GM12878 (cell line): ENCODE results near the gene GGNBP2. TPM values are rescaled to one million over a fixed set of nuclear protein-coding genes. Genes with fewer than 3 reads are reported as not detected.
"Not testable (repeated sequence)": the region's sequence is repeated elsewhere in the genome, so short reads cannot be mapped to it uniquely, and the experiment has no call there.

Experiments used
- ATAC-seq: fragments of 200-7000 bp; cut with Tn5 transposase; 3 replicates; pipeline ENCODE4 v1.9.1; 2020; ENCODE audit warnings: mild to moderate bottlenecking, moderate library complexity
- BruUV-seq: library from RNA; stranded (reverse); fragments of 400-500 nt; replicated peaks from 2 replicates; lab custom pipeline; 2021; lab: Mats Ljungman, UMichigan
- CTCF ChIA-PET: fragments of 300-600 bp; sonication (Branson Sonifier 250); formaldehyde crosslinking; extraction: SDS; loops from one replicate; lab custom pipeline; 2021; ENCODE audit warnings: inconsistent platforms; lab: Yijun Ruan, JAX
- POLR2A ChIA-PET: fragments of 350-600 bp; formaldehyde crosslinking; extraction: SDS; loops from one replicate; lab custom pipeline; 2021; ENCODE audit warnings: inconsistent platforms; lab: Charles Lee
- RAD21 ChIA-PET: fragments of 300-600 bp; sonication (Branson Sonifier 250); formaldehyde crosslinking; loops from one replicate; lab custom pipeline; 2023; ENCODE audit warnings: antibody characterized with exemption; ENCODE audit not compliant: unreplicated experiment; lab: Charles Lee
- SMC1A ChIA-PET: fragments of 300-600 bp; sonication (Branson Sonifier 250); formaldehyde crosslinking; loops from one replicate; lab custom pipeline; 2023; ENCODE audit not compliant: unreplicated experiment, uncharacterized antibody; lab: Charles Lee
- DNase-seq: peaks from one replicate; pipeline ENCODE4 v3.0.0-alpha.2; 2011; ENCODE audit warnings: low read depth, low spot score
- FAIRE-seq: peaks from 3 replicates; lab custom pipeline; 2011; peaks lifted over from hg19 to GRCh38; lab: Jason Lieb, UNC
- H2AFZ ChIP-seq: 2 replicates; pipeline ENCODE4 v1.6.0; 2011; ENCODE audit warnings: low read depth, low read length, control low read depth; ENCODE audit not compliant: control insufficient read depth
- H3K27ac ChIP-seq: 2 replicates; pipeline ENCODE4 v1.5.1; 2011; ENCODE audit warnings: control low read depth; ENCODE audit not compliant: control insufficient read depth, insufficient read depth
- H3K27me3 ChIP-seq, 2 experiments: replicated peaks in 1 of 2; 2 replicates each; pipeline versions ENCODE4 v1.6.0 to v1.6.1; 2011; ENCODE audit warnings: low read length in 1 of 2; ENCODE audit not compliant: control insufficient read depth in 2 of 2, insufficient read depth in 2 of 2
- H3K36me3 ChIP-seq, 2 experiments: 2 replicates each; pipeline ENCODE4 v1.5.1; 2011; ENCODE audit warnings: low read length in 1 of 2; ENCODE audit not compliant: control insufficient read depth in 2 of 2, insufficient read depth in 2 of 2
- H3K4me1 ChIP-seq: 2 replicates; pipeline ENCODE4 v1.6.1; 2011; ENCODE audit warnings: mild to moderate bottlenecking, low read length, moderate library complexity, mixed read lengths; ENCODE audit not compliant: control insufficient read depth, insufficient read depth
- H3K4me2 ChIP-seq: 2 replicates; pipeline ENCODE4 v1.6.0; 2011; ENCODE audit warnings: control low read depth; ENCODE audit not compliant: control insufficient read depth, insufficient read depth
- H3K4me3 ChIP-seq: fragments of 200-600 bp; sonication (generic); 2 replicates; pipeline ENCODE4 v1.5.1; 2016
- H3K79me2 ChIP-seq: 2 replicates; pipeline ENCODE4 v1.6.0; 2011; ENCODE audit warnings: low read length; ENCODE audit not compliant: control insufficient read depth, insufficient read depth
- H3K9ac ChIP-seq: 2 replicates; pipeline ENCODE4 v1.8.0; 2011; ENCODE audit warnings: low read length, control low read depth, mixed read lengths; ENCODE audit not compliant: control insufficient read depth, insufficient read depth
- H3K9me3 ChIP-seq: replicated peaks from 3 replicates; pipeline ENCODE4 v1.5.1; 2011; ENCODE audit warnings: mild to moderate bottlenecking, low read length; ENCODE audit not compliant: control insufficient read depth, insufficient read depth
- H4K20me1 ChIP-seq: 2 replicates; pipeline ENCODE4 v1.6.0; 2011; ENCODE audit not compliant: control insufficient read depth, insufficient read depth
- IRF4 ChIP-seq: IDR thresholded peaks from 2 replicates; pipeline ENCODE4 v1.6.1; 2011; ENCODE audit warnings: low read depth, low read length
- JUNB ChIP-seq: IDR thresholded peaks from 2 replicates; pipeline ENCODE4 v1.6.1; 2016; ENCODE audit warnings: antibody characterized with exemption, mild to moderate bottlenecking
- MYB ChIP-seq: fragments of 150-350 bp; IDR thresholded peaks from 2 replicates; pipeline ENCODE4 v1.6.1; 2014; ENCODE audit warnings: mild to moderate bottlenecking, low read depth, low read length, borderline replicate concordance
- REST ChIP-seq: IDR thresholded peaks from 2 replicates; pipeline ENCODE4 v1.6.1; 2012; ENCODE audit warnings: mild to moderate bottlenecking, low read depth, low read length
- WGBS: methylation state at CpG from one replicate; pipeline ENCODE4 v1.1.6; 2016; ENCODE audit warnings: low lambda C conversion rate; ENCODE audit not compliant: insufficient replicate concordance, insufficient coverage; ENCODE audit errors: missing lambda C conversion rate; 5-methylcytosine and 5-hydroxymethylcytosine counted together
- in situ Hi-C: fragments of 300-500 bp; cut with MboI; formaldehyde crosslinking; loops from 9 replicates; pipeline ENCODE4 v1.14.3; 2018; ENCODE audit warnings: mixed read lengths
- intact Hi-C: fragments of 100-400 bp; cut with micrococcal nuclease; formaldehyde crosslinking; loops from one replicate; pipeline ENCODE4 v1.14.2; 2022; ENCODE audit not compliant: unreplicated experiment
- polyA plus RNA-seq, 11 experiments: library from polyadenylated mRNA; depleted of rRNA in 4 of 11; unstranded in 6 of 11; stranded (reverse) in 5 of 11; fragments of >200 nt; fragmentation: Nextera tagmentation in 4 of 11; fragmentation: Illumina TruSeq in 1 of 11; extraction: Ambion mirVana in 4 of 11; extraction: Trizol in 1 of 11; gene quantifications; 1 replicate in 1 of 11; 2 replicates in 10 of 11; pipeline versions ENCODE4 v1.2.1 to v1.2.3, GENCODE V29; 2011 to 2016; ENCODE audit warnings: inconsistent platforms in 2 of 11, missing spikeins in 2 of 11, low read depth in 1 of 11
- total RNA-seq, 4 experiments: library from RNA; depleted of rRNA in 3 of 4; stranded (reverse); fragments of >200 nt in 3 of 4; fragmentation: Illumina TruSeq in 1 of 4; extraction: Trizol in 1 of 4; gene quantifications; 2 replicates each; pipeline versions ENCODE4 v1.2.1 to v1.2.3, GENCODE V29; 2013 to 2021

GGNBP2 gene
- total and polyA plus RNA-seq, 10 of the 15 experiments (the other 5 are each of a cell fraction or from before 2014, with no cell fraction given), result 36.3 to 82.0 (median 50.0) TPM

- H3K36me3 ChIP-seq, BruUV-seq, H3K27me3 ChIP-seq, H2AFZ ChIP-seq, H4K20me1 ChIP-seq, FAIRE-seq, H3K4me3 ChIP-seq, RAD21 ChIA-PET, DNase-seq, H3K9ac ChIP-seq, H3K9me3 ChIP-seq, H3K27ac ChIP-seq, intact Hi-C loops, ATAC-seq, POLR2A ChIA-PET: not testable (repeated sequence)
- CTCF ChIA-PET, result interaction anchor here (0.6 kb wide), 1 partner anchor 123 kb away, joined by 3 read pairs; no protein-coding TSS in a partner anchor
- SMC1A ChIA-PET, result interaction anchor here (2.6 kb wide), 1 partner anchor 9 kb away, joined by 7 read pairs; no protein-coding TSS in a partner anchor
- Histone ChIP-seq H3K4me2 (peak overlapping the region; percentile 39; the same call in 1 of the 2 replicates), H3K4me1 (peaks cover 13% of the 10 kb centered on the region), H3K79me2 (peaks cover 37% of the 10 kb centered on the region)
- in situ Hi-C loops, result loop anchor here (10.0 to 25.0 kb wide), 3 partner anchors 457 to 760 kb away; no protein-coding TSS in a partner anchor
- 100% methylated on average over 5 of the region's 5 CpGs for WGBS
These were observed 60.3 kb downstream of the GGNBP2 start for GRCh38 chr17:36605028-36605427.

GRCh38 chr17:36608280-36608679 lies 63.6 kb downstream of the GGNBP2 start:
- intact Hi-C loops (no loop called here), in situ Hi-C loops (loop anchor here (10.0 to 25.0 kb wide), 3 partner anchors 454 to 757 kb away; no protein-coding TSS in a partner anchor)
- Histone ChIP-seq H3K4me2 (no peak overlapping the region), H3K27me3 (no peaks in the 10 kb centered on the region), H3K79me2 (peaks cover 19% of the 10 kb centered on the region), H3K27ac (no peak overlapping the region), H3K9ac (no peak overlapping the region), H3K4me1 (peaks cover 5% of the 10 kb centered on the region), H3K4me3 (no peak overlapping the region)
- ChIA-PET SMC1A (no interaction called here), RAD21 (no interaction called here), POLR2A (no interaction called here), CTCF (interaction anchor here (0.6 to 2.0 kb wide), 3 partner anchors 18 to 792 kb away, joined by 3 to 7 read pairs (median 3); no protein-coding TSS in a partner anchor)
- ATAC-seq (no peak), DNase-seq (no peak), FAIRE-seq (no peak)
- WGBS, result 97% methylated on average over 7 of the region's 7 CpGs
- TF ChIP-seq MYB (no peak), REST (no peak), JUNB (no peak), IRF4 (no peak)
- TF ChIP-seq, all 136 proteins: peak for 0
- BruUV-seq, result no TSS peak
- H4K20me1 ChIP-seq, result peaks cover 2% of the 10 kb centered on the region; the same call in 1 of the 2 replicates
- H2AFZ ChIP-seq, result no peak overlapping the region
- peaks cover 0 to 4% of the 10 kb centered on the region in 2 experiments; a peak in 1 of 4 replicates for H3K36me3 ChIP-seq
- H3K9me3 ChIP-seq, result no peaks in the 10 kb centered on the region
